SU-DHL-6 (cell line): ENCODE measurements around the gene IL13.

Source experiments
- H2AFZ ChIP-seq: fragments of 200-600 bp; sonication (generic); 2 replicates; pipeline ENCODE4 v1.6.1; 2014; ENCODE audit warnings: low read depth, mild to moderate bottlenecking, moderate library complexity, mixed read lengths, antibody characterized with exemption, low read length; ENCODE audit not compliant: severe bottlenecking
- H3F3A ChIP-seq: fragments of 200-600 bp; shearing (Covaris generic); 2 replicates; pipeline ENCODE4 v1.6.0; 2016; ENCODE audit warnings: antibody characterized with exemption, mild to moderate bottlenecking; ENCODE audit not compliant: insufficient read depth
- H3K27ac ChIP-seq: fragments of 200-600 bp; sonication (generic); 2 replicates; pipeline ENCODE4 v1.5.1; 2016; ENCODE audit warnings: low read depth, mild to moderate bottlenecking, low read length, moderate library complexity, mixed read lengths
- H3K27me3 ChIP-seq: fragments of 200-600 bp; sonication (generic), shearing (Covaris generic); 2 replicates; pipeline ENCODE4 v1.6.0; 2014; ENCODE audit warnings: mild to moderate bottlenecking, low read length
- H3K36me3 ChIP-seq: fragments of 200-600 bp; sonication (generic); 2 replicates; pipeline ENCODE4 v1.6.1; 2014; ENCODE audit warnings: mild to moderate bottlenecking, low read length, mixed read lengths
- H3K4me2 ChIP-seq: fragments of 300-600, 200-600 bp; shearing (Covaris generic), sonication (generic); 2 replicates; pipeline ENCODE4 v1.6.0; 2014; ENCODE audit warnings: low read length, low read depth, mild to moderate bottlenecking; ENCODE audit not compliant: poor library complexity, severe bottlenecking
- H3K4me3 ChIP-seq: fragments of 200-600 bp; sonication (generic); 2 replicates; pipeline ENCODE4 v1.5.1; 2014; ENCODE audit warnings: antibody characterized with exemption, low read length, mild to moderate bottlenecking, mixed read lengths; ENCODE audit not compliant: insufficient read depth, poor library complexity, severe bottlenecking
- H3K79me2 ChIP-seq: fragments of 200-600 bp; sonication (generic); 2 replicates; pipeline ENCODE4 v1.6.1; 2014; ENCODE audit warnings: mild to moderate bottlenecking, low read length, moderate library complexity; ENCODE audit not compliant: insufficient read depth
- H3K9ac ChIP-seq: fragments of 200-600 bp; sonication (generic); 2 replicates; pipeline ENCODE4 v1.7.0; 2014; ENCODE audit warnings: mild to moderate bottlenecking, low read length
- H3K9me2 ChIP-seq: fragments of 200-600 bp; sonication (generic); replicated peaks from 2 replicates; pipeline ENCODE4 v1.6.1; 2014; ENCODE audit warnings: low read length; ENCODE audit not compliant: insufficient read depth
- H3K9me3 ChIP-seq: fragments of 200-600 bp; sonication (generic); 2 replicates; pipeline ENCODE4 v1.6.1; 2014; ENCODE audit warnings: low read length, mixed read lengths; ENCODE audit not compliant: insufficient read depth
- H4K20me1 ChIP-seq: fragments of 200-600 bp; sonication (generic); 2 replicates; pipeline ENCODE4 v1.6.1; 2014; ENCODE audit warnings: low read depth, mild to moderate bottlenecking, antibody characterized with exemption, low read length, moderate library complexity, mixed read lengths
- EZH2phosphoT487 ChIP-seq: fragments of 200-600 bp; sonication (generic), shearing (Covaris generic); conservative IDR thresholded peaks from 2 replicates; pipeline ENCODE4 v1.6.1; 2018; ENCODE audit warnings: mild to moderate bottlenecking, antibody characterized with exemption, low read length, moderate library complexity, mixed read lengths
- TF ChIP-seq, protein P1 (sequence below): fragments of 200-600 bp; sonication (generic); IDR thresholded peaks from one replicate; pipeline ENCODE4 v1.5.1; 2017; ENCODE audit warnings: antibody characterized with exemption, mild to moderate bottlenecking, low read length, moderate library complexity; ENCODE audit not compliant: insufficient read depth, poor library complexity, severe bottlenecking

The IL13 gene

DNA sequence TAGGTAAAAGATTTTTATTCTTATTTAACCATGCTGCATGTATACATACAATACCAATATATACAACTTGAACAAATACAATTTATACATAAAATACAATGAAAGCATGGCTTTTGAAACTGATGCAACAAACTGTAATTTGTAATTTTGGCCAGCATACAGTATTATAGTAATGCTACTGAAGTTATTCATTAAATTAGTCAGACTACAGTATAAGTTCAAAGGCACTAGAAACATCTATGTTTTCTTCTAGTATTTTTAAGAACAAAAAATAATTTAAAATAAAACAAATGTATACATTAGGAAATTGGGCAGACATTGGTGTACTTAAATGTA, 34.6 kb downstream of the IL13 start:
- H3K9me2 ChIP-seq, result no peaks in the 10 kb centered on the region
- no peak overlapping the region for H3K27ac ChIP-seq
- TF ChIP-seq, protein P1, sequence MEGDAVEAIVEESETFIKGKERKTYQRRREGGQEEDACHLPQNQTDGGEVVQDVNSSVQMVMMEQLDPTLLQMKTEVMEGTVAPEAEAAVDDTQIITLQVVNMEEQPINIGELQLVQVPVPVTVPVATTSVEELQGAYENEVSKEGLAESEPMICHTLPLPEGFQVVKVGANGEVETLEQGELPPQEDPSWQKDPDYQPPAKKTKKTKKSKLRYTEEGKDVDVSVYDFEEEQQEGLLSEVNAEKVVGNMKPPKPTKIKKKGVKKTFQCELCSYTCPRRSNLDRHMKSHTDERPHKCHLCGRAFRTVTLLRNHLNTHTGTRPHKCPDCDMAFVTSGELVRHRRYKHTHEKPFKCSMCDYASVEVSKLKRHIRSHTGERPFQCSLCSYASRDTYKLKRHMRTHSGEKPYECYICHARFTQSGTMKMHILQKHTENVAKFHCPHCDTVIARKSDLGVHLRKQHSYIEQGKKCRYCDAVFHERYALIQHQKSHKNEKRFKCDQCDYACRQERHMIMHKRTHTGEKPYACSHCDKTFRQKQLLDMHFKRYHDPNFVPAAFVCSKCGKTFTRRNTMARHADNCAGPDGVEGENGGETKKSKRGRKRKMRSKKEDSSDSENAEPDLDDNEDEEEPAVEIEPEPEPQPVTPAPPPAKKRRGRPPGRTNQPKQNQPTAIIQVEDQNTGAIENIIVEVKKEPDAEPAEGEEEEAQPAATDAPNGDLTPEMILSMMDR, result no peak
- no peak for TF ChIP-seq EZH2phosphoT487

DNA sequence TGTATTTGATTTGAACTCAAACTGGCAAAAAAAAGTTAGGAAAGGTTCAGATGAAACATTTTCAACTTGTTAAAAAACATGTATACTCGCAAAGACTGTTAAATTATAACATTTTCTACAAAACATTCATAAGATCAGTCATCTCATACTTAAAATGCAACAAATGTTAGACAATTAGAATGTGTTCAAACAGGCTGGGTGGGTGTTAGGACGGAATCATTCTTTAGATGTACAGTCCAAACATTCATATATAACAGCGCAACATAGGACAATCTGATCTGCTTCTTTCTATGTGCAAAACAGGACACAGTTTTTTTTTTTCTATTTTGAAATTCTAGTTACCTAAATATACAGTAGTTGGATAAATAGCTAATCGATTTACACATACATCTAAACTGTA, 38.0 kb downstream of the IL13 start:
- no peaks in the 10 kb centered on the region for H3K36me3 ChIP-seq
- no peaks in the 10 kb centered on the region for H3K79me2 ChIP-seq
- H2AFZ ChIP-seq, result no peak overlapping the region
- TF ChIP-seq EZH2phosphoT487, result no peak
- TF ChIP-seq, protein P1, result no peak
- H3F3A ChIP-seq, result no peaks in the 10 kb centered on the region
- no peaks in the 10 kb centered on the region for H3K9me3 ChIP-seq
- no peaks in the 10 kb centered on the region for H4K20me1 ChIP-seq
- H3K4me3 ChIP-seq, result no peak overlapping the region
- H3K27ac ChIP-seq, result no peak overlapping the region
- no peaks in the 10 kb centered on the region for H3K9me2 ChIP-seq
- H3K4me2 ChIP-seq, result no peak overlapping the region
- H3K9ac ChIP-seq, result no peak overlapping the region
- H3K27me3 ChIP-seq, result no peaks in the 10 kb centered on the region

More for the DNA sequence above, 34.6 kb downstream of the IL13 start:
- Histone ChIP-seq H3K79me2 (no peaks in the 10 kb centered on the region), H3K36me3 (no peaks in the 10 kb centered on the region), H3K4me2 (no peak overlapping the region), H3K9ac (no peak overlapping the region), H3K9me3 (no peaks in the 10 kb centered on the region), H2AFZ (no peak overlapping the region), H3K4me3 (no peak overlapping the region), H4K20me1 (no peaks in the 10 kb centered on the region), H3F3A (no peaks in the 10 kb centered on the region), H3K27me3 (no peaks in the 10 kb centered on the region)

GRCh38 chr5:132704875-132705274, 46.9 kb downstream of the IL13 start:
- Histone ChIP-seq H3K4me3 (no peak overlapping the region), H3K9me2 (no peaks in the 10 kb centered on the region), H3K4me2 (no peak overlapping the region), H2AFZ (no peak overlapping the region), H4K20me1 (no peaks in the 10 kb centered on the region), H3K9ac (no peak overlapping the region), H3K27ac (no peak overlapping the region), H3F3A (0 out of 2 replicates have a peak, but pooled peaks cover 7% of the 10 kb centered on the region), H3K27me3 (no peaks in the 10 kb centered on the region), H3K9me3 (no peaks in the 10 kb centered on the region), H3K36me3 (no peaks in the 10 kb centered on the region; the same call in 1 of the 2 replicates), H3K79me2 (no peaks in the 10 kb centered on the region)
- TF ChIP-seq, protein P1, result no peak
- no peak for TF ChIP-seq EZH2phosphoT487

DNA sequence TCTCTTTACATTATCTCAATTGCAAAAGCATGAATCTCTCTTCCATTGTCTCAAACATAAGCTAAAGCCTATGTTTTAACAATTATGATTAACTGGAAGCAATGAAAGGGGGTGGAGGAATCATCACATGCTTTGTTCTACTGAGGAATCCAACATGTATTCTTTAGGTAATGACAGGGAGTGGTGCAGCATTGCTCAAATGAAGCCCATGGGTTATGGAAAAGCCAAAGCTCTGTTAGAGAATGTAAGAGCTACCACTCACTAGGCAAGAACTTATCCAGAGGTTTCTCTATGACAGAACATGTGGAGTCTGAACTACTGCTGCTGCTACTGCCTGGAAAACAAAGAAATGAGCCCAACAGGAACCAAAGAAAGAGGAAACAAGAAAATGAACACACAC, 50.7 kb downstream of the IL13 start:
- Histone ChIP-seq H3K36me3 (no peaks in the 10 kb centered on the region; the same call in 1 of the 2 replicates), H2AFZ (no peak overlapping the region), H3K4me3 (no peak overlapping the region), H3F3A (0 out of 2 replicates have a peak, but pooled peaks cover 7% of the 10 kb centered on the region), H3K9ac (no peak overlapping the region), H3K27me3 (no peaks in the 10 kb centered on the region), H3K9me3 (no peaks in the 10 kb centered on the region), H4K20me1 (no peaks in the 10 kb centered on the region), H3K79me2 (no peaks in the 10 kb centered on the region), H3K4me2 (no peak overlapping the region), H3K27ac (no peak overlapping the region), H3K9me2 (no peaks in the 10 kb centered on the region)
- TF ChIP-seq, protein P1, result no peak
- no peak for TF ChIP-seq EZH2phosphoT487
